Mesothelial cell of epicardium (in vitro differentiated cells): Measurements from ENCODE around the gene PDZRN3. TPM values are rescaled to one million over a fixed set of nuclear protein-coding genes. Genes with fewer than 3 reads are reported as not detected.

ENCODE experiments used
- DNase-seq, 2 experiments: peaks; one replicate each; pipeline ENCODE4 v3.0.0; 2021; ENCODE audit warnings: low spot score in 2 of 2; ENCODE audit not compliant: unreplicated experiment in 2 of 2
- H3K27ac Mint-ChIP-seq: 2 replicates; pipeline ENCODE4 v1.8.0; 2021; ENCODE audit warnings: mixed read lengths
- H3K27me3 Mint-ChIP-seq: 2 replicates; pipeline ENCODE4 v1.8.0; 2021; ENCODE audit warnings: low read depth, mixed read lengths
- H3K36me3 Mint-ChIP-seq: 2 replicates; pipeline ENCODE4 v1.8.0; 2021; ENCODE audit warnings: mixed read lengths
- H3K4me1 Mint-ChIP-seq: 2 replicates; pipeline ENCODE4 v1.8.0; 2021; ENCODE audit warnings: mixed read lengths
- H3K4me3 Mint-ChIP-seq: 2 replicates; pipeline ENCODE4 v1.8.0; 2021; ENCODE audit warnings: mild to moderate bottlenecking, moderate library complexity, mixed read lengths
- H3K9me3 Mint-ChIP-seq: 2 replicates; pipeline ENCODE4 v1.8.0; 2021; ENCODE audit warnings: mixed read lengths
- CTCF ChIP-seq: fragments of 200-600 bp; sonication (generic); IDR thresholded peaks from one replicate; pipeline ENCODE4 v1.5.0; 2021; ENCODE audit warnings: antibody characterized with exemption; ENCODE audit not compliant: unreplicated experiment
- total RNA-seq: library from RNA; stranded (reverse); gene quantifications from 3 replicates; pipeline ENCODE4 v1.2.1, GENCODE V29; 2021

The PDZRN3 gene
- total RNA-seq, 1 donor from 2014 or later: 48.4 TPM

DNA sequence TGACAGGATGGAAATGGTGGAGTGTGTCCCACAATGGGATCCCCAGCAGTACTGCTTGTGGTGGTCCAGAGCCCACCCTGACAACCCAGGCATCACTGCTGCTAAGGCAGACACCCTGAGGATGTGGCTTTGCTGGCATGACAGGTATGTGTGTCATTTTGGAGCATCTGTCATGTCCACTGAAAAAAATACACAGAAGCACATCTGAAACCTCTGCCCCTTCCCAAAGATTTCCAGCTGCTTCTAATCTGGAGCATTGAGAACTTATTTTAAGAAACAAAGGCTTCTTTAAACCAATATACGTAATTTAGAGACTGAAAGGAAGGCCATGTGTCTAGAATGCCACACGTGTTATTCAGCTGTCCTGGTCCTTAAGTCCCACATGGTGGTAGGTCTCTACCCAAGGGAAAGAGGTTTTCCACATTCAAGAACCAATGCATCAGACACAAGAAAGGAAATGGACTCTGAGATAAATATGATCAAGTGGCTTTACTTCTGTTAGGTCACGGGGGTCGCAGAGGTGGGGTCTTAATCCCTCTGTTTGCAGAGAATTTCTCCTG is 88.3 kb downstream of the PDZRN3 start:
- DNase-seq: no peak
- no peak for TF ChIP-seq CTCF
- H3K4me3 Mint-ChIP-seq: no peak overlapping the region
- no peaks in the 10 kb centered on the region for H3K27me3 Mint-ChIP-seq
- peaks cover 22% of the 10 kb centered on the region for H3K4me1 Mint-ChIP-seq
- peaks cover 7% of the 10 kb centered on the region for H3K9me3 Mint-ChIP-seq
- H3K27ac Mint-ChIP-seq: no peak overlapping the region
- H3K36me3 Mint-ChIP-seq: peaks cover 3% of the 10 kb centered on the region

DNA sequence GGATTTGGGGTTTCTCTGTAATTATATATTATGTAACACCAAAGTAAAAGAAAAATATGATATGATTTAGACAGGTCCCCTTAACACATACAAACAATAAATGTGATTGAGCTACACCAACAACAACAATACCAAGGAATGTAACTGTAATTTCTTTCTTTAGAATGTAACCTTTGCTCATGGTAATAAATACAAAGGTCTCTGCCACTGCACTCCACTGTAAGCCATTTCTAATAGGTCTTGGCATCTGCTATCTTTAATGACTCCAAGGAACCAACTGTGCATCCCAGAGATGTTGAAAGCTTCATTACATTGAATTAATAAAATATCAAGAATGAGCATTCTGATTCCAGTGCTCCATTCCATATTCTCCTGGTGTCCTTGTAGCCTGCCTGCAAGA is 88.8 kb downstream of the PDZRN3 start:
- no peak overlapping the region for H3K27ac Mint-ChIP-seq
- H3K27me3 Mint-ChIP-seq: no peaks in the 10 kb centered on the region
- peaks cover 3% of the 10 kb centered on the region for H3K36me3 Mint-ChIP-seq
- H3K9me3 Mint-ChIP-seq: peaks cover 4% of the 10 kb centered on the region
- no peak overlapping the region for H3K4me3 Mint-ChIP-seq
- TF ChIP-seq CTCF: no peak
- H3K4me1 Mint-ChIP-seq: peaks cover 22% of the 10 kb centered on the region
- no peak for DNase-seq

DNA sequence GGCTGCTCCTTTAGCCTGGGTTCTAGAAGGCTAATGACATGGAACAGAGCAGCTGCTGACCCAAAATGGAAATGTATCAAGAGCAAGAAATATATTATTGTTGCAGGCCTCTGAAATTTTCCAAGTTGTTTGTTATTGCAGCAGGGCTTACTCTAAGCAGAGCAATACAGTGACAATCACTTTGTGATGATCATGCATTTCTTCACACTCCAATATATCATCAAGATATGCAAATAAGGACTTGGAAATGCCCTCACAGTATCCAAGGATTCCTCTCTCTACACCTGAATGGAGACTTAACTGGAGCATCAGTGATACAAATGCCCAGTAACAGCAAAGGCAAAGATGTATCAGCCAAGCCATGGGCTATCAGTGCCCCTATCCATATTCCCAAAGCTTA is 89.6 kb downstream of the PDZRN3 start:
- Mint-ChIP-seq H3K36me3 (peaks cover 3% of the 10 kb centered on the region), H3K27ac (no peak overlapping the region), H3K9me3 (peaks cover 4% of the 10 kb centered on the region), H3K27me3 (no peaks in the 10 kb centered on the region), H3K4me1 (peaks cover 25% of the 10 kb centered on the region), H3K4me3 (no peak overlapping the region)
- no peak for DNase-seq
- no peak for TF ChIP-seq CTCF

DNA sequence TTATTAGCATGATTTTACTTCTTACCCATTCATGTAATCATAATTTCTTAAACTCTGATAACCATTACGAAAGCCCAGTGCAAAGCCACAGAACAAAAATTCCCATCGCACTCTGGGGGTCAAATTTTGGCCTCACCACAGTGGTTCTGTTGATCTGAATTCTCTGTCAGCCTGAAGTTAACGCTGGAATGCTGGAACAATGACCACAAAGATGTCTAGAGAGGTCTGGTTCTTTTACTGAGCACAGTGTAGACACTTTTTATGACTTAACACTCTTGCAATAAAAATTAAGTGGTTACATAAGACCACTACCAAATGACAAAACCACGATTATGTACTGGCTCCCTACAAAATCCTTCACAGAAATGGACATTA is 94.7 kb downstream of the PDZRN3 start:
- Mint-ChIP-seq H3K4me1 (peaks cover 17% of the 10 kb centered on the region), H3K4me3 (no peak overlapping the region), H3K27ac (no peak overlapping the region), H3K9me3 (peaks cover 4% of the 10 kb centered on the region), H3K36me3 (peaks cover 3% of the 10 kb centered on the region), H3K27me3 (no peaks in the 10 kb centered on the region)
- no peak for TF ChIP-seq CTCF
- DNase-seq: no peak

GRCh38 chr3:73529308-73530021 is 95.3 kb downstream of the PDZRN3 start:
- Mint-ChIP-seq H3K36me3 (peaks cover 3% of the 10 kb centered on the region), H3K27ac (no peak overlapping the region), H3K9me3 (peaks cover 4% of the 10 kb centered on the region), H3K4me3 (no peak overlapping the region), H3K4me1 (peaks cover 19% of the 10 kb centered on the region), H3K27me3 (no peaks in the 10 kb centered on the region)
- no peak for TF ChIP-seq CTCF
- DNase-seq: no peak

DNA sequence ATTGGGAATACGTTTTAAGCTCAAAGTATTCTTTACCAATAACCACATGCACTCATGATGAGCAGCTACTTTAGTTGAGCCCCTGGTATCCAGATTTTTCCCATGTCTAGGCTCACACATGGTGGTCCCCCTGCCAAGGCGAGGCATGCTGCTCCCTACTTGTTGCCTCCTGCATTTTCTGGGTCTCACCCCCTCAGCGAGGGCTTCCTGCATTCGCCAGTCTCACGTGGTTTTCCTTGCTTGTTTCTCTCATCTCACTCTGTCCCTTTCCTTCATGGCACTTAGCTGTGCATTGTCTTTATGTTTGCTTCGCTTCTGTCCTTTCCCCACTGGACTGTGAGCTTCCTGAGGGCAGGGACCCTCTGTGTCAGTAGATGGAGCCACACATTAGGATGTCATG is 99.2 kb downstream of the PDZRN3 start:
- no peak for TF ChIP-seq CTCF
- Mint-ChIP-seq H3K27me3 (no peaks in the 10 kb centered on the region), H3K4me3 (no peak overlapping the region), H3K4me1 (peaks cover 38% of the 10 kb centered on the region), H3K27ac (no peak overlapping the region), H3K9me3 (peaks cover 4% of the 10 kb centered on the region), H3K36me3 (peaks cover 2% of the 10 kb centered on the region)
- no peak for DNase-seq
